Prostate gland (tissue), 2 donors: ENCODE results near the gene F7. TPM values are rescaled to one million over a fixed set of nuclear protein-coding genes. Genes with fewer than 3 reads are reported as not detected.

ENCODE experiments used
- DNase-seq: peaks from one replicate; pipeline ENCODE4 v3.0.0-alpha.2; 2019; ENCODE audit warnings: low spot score
- H3K27ac ChIP-seq, 2 donors: fragments of 200-600 bp; sonication (generic); 2 replicates each; pipeline ENCODE4 v1.5.1; 2017 to 2019
- H3K27me3 ChIP-seq: fragments of 200-600 bp; sonication (generic); replicated peaks from 2 replicates; pipeline ENCODE4 v1.5.1; 2019; ENCODE audit not compliant: insufficient read depth
- H3K36me3 ChIP-seq, 2 donors: fragments of 200-600 bp; sonication (generic); 1 replicate in 1 of 2; 2 replicates in 1 of 2; pipeline versions ENCODE4 v1.5.1 to v1.8.1; 2017 to 2019
- H3K4me1 ChIP-seq: fragments of 200-600 bp; sonication (generic); replicated peaks from 2 replicates; pipeline ENCODE4 v1.5.1; 2019
- H3K4me3 ChIP-seq, 2 donors: fragments of 200-600 bp; sonication (generic); 2 replicates each; pipeline ENCODE4 v1.5.1; 2017 to 2019
- H3K9me3 ChIP-seq: fragments of 200-600 bp; sonication (generic); 2 replicates; pipeline ENCODE4 v1.5.1; 2017
- POLR2A ChIP-seq: fragments of 450-650 bp; IDR thresholded peaks from one replicate; pipeline ENCODE4 v1.6.1; 2016; ENCODE audit warnings: antibody characterized with exemption, mild to moderate bottlenecking
- POLR2AphosphoS5 ChIP-seq: sonication (generic); formaldehyde crosslinking; IDR thresholded peaks from one replicate; pipeline ENCODE4 v1.6.1; 2017; ENCODE audit warnings: antibody characterized with exemption
- WGBS: methylation state at CpG from one replicate; pipeline ENCODE4 v1.1.5; 2018; 5-methylcytosine and 5-hydroxymethylcytosine counted together
- intact Hi-C: fragments of 100-400 bp; cut with DNase I; formaldehyde crosslinking; loops from one replicate; pipeline ENCODE4 v1.14.2; 2022
- total RNA-seq, 2 donors: library from RNA; depleted of rRNA; stranded (reverse); fragments of >200 nt; gene quantifications; one replicate each; pipeline ENCODE4 v1.1.0, GENCODE V29; 2016
- TF ChIP-seq, protein P1 (sequence below), 4 experiments: fragments of 200-600 bp in 2 of 4; fragments of 450-650 bp in 2 of 4; sonication (generic) in 2 of 4; IDR thresholded peaks; 1 replicate in 3 of 4; 2 replicates in 1 of 4; pipeline ENCODE4 v1.5.1; 2016 to 2019; ENCODE audit warnings: antibody characterized with exemption in 4 of 4, mild to moderate bottlenecking in 2 of 4, moderate library complexity in 2 of 4

Gene F7
- total RNA-seq, 2 donors from 2014 or later, result 2.7 TPM; not detected in 1

DNA sequence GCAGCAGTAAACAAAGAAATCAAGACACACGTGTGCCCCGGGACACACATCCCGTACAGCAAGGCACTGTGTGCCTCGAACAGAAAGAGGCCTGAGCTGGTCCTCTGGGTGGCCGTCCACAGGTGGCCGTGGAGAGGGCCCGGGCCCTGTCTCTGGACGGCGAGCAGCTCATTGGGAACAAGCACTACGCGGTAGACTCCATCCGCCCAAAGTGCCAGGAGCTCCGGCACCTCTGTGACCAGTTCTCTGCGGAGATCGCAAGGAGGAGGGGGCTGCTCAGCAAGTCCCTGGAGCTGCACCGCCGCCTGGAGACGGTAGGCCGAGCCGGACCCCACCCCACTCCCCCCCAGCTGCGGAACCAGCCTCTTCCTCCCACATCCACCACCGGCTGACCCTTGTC lies 30.7 kb upstream of the F7 start:
- Histone ChIP-seq H3K4me1 (no peaks in the 10 kb centered on the region), H3K36me3 (peaks cover 0 to 6% of the 10 kb centered on the region in 2 donors), H3K9me3 (no peaks in the 10 kb centered on the region), H3K27me3 (no peaks in the 10 kb centered on the region), H3K27ac (no peak overlapping the region), H3K4me3 (no peak overlapping the region)
- no peak for DNase-seq
- 91% methylated on average over 22 of the region's 22 CpGs for WGBS
- intact Hi-C loops, result no loop called here
- TF ChIP-seq, protein P1, sequence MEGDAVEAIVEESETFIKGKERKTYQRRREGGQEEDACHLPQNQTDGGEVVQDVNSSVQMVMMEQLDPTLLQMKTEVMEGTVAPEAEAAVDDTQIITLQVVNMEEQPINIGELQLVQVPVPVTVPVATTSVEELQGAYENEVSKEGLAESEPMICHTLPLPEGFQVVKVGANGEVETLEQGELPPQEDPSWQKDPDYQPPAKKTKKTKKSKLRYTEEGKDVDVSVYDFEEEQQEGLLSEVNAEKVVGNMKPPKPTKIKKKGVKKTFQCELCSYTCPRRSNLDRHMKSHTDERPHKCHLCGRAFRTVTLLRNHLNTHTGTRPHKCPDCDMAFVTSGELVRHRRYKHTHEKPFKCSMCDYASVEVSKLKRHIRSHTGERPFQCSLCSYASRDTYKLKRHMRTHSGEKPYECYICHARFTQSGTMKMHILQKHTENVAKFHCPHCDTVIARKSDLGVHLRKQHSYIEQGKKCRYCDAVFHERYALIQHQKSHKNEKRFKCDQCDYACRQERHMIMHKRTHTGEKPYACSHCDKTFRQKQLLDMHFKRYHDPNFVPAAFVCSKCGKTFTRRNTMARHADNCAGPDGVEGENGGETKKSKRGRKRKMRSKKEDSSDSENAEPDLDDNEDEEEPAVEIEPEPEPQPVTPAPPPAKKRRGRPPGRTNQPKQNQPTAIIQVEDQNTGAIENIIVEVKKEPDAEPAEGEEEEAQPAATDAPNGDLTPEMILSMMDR (IDR thresholded peaks at IDR 0.05), result no peak
- TF ChIP-seq POLR2A (no peak), POLR2AphosphoS5 (no peak)

DNA sequence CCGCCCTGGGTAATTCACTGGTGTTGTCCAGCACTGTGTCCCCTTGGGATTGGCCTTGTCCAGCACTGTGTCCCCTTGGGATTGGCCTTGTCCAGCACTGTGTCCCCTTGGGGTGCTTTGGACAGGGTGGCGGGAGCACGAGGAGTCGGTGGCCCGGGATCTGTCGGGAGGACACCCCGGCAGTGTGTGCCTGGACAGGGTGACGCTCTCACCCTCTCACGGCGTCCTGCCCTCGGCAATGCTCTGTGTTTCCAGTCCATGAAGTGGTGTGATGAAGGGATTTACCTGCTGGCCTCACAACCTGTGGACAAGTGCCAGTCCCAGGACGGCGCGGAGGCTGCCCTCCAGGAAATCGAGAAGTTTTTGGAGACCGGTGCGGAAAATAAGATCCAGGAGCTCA lies 29.9 kb upstream of the F7 start:
- H3K27ac ChIP-seq, result no peak overlapping the region
- TF ChIP-seq, protein P1 (IDR thresholded peaks at IDR 0.05), result no peak
- no peak for TF ChIP-seq POLR2AphosphoS5
- TF ChIP-seq POLR2A, result no peak
- intact Hi-C loops, result no loop called here
- H3K9me3 ChIP-seq, result no peaks in the 10 kb centered on the region
- no peak for DNase-seq
- H3K4me3 ChIP-seq, result no peak overlapping the region
- no peaks in the 10 kb centered on the region for H3K27me3 ChIP-seq
- peaks cover 0 to 6% of the 10 kb centered on the region in 2 donors for H3K36me3 ChIP-seq
- WGBS, result 98% methylated on average over 17 of the region's 17 CpGs
- H3K4me1 ChIP-seq, result no peaks in the 10 kb centered on the region

GRCh38 chr13:113076681-113077401 lies 28.8 kb upstream of the F7 start:
- no peak overlapping the region for H3K4me3 ChIP-seq
- no peak for DNase-seq
- no peaks in the 10 kb centered on the region for H3K4me1 ChIP-seq
- WGBS, result 93% methylated on average over 39 of the region's 39 CpGs
- no peak for TF ChIP-seq POLR2AphosphoS5
- TF ChIP-seq, protein P1 (IDR thresholded peaks at IDR 0.05), result no peak
- no peak for TF ChIP-seq POLR2A
- intact Hi-C loops, result no loop called here
- peaks cover 0 to 6% of the 10 kb centered on the region in 2 donors for H3K36me3 ChIP-seq
- no peak overlapping the region for H3K27ac ChIP-seq
- H3K27me3 ChIP-seq, result no peaks in the 10 kb centered on the region
- H3K9me3 ChIP-seq, result no peaks in the 10 kb centered on the region

DNA sequence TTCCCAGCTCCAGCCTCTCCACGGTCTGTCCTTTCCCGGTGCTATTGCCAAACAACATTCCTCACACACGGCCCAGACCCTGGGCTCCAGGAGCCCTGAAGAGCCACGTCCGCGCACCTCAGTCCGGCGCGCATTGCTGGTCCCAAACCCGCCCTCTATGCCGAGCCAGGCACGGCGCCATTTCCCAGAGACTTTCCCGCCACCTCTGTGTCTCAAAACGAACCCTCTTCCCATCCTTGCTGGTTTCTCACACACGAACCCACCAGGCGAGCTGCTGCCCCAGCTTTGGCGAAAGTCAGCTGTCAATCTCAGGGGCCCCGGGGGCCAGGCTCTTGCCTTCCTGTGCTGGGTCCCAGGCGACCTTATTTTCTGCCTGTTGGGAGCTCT lies 28.0 kb upstream of the F7 start:
- H3K27me3 ChIP-seq, result no peaks in the 10 kb centered on the region
- no peaks in the 10 kb centered on the region for H3K9me3 ChIP-seq
- intact Hi-C loops, result no loop called here
- no peaks in the 10 kb centered on the region for H3K4me1 ChIP-seq
- no peak for TF ChIP-seq POLR2A
- TF ChIP-seq, protein P1 (IDR thresholded peaks at IDR 0.05), result no peak
- peaks cover 0 to 6% of the 10 kb centered on the region in 2 donors for H3K36me3 ChIP-seq
- no peak for DNase-seq
- H3K4me3 ChIP-seq, result no peak overlapping the region
- no peak overlapping the region for H3K27ac ChIP-seq
- 84% methylated on average over 20 of the region's 20 CpGs for WGBS
